SKM-1 treated with dmso at 0.1 percent for 144 hours (cell line): ENCODE measurements around the gene PREX1.
A peak's percentile ranks its signal among the peaks of the same experiment; 100 is the strongest.

Experiments used
- DNase-seq: peaks from one replicate; lab custom pipeline; 2025; ENCODE audit not compliant: unreplicated experiment; lab: John Stamatoyannopoulos, UW

Gene PREX1

DNA sequence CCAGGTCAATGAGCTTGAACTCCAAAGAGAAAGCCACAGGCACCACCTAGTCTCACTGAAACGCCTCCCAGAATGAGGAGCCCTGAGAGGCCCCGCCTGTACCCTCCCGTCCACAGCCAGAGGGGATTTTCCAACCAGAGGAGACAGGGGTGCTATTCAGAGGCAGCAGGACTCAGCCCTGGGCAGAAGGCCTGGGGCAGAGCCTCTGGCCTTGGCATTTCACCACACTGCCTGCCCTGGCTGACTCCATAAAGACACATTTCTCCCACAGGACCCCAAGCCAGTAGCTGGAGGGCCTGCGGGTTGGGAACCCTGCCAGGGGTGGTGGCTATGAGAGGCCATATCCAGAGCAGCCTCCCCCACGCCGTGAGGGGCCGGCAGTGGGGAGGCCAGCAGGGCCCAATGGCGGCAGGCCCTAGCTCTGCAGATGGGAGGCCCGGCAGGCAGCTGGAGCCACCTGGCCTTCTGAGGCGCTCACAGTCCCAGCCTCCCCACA lies 159.3 kb downstream of the PREX1 start:
- no peak for DNase-seq

DNA sequence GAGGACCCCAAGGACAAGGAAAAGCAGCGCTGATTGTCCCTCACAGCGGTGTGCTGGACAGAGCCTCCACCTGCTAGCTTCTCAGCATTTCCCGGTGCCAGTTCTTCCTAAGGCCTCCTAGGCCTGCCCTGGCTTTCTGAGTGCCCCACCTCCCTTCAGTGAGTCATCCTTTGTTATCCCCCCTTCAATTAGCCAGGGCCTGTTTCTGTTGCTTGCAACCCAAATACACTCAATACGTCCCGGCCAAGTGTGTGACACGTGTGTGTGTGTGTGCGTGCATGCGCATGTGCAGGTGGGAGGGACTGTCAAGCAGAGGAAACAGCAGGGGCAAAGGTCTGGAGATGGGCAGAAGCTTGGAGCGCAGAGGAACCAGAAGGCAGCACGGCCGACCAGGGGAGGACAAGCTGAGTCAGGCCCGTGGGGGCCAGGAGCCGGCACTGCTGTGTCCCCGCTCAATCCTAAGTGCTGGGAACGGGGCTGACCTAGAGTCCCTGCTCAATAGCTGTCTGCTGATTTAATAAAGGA lies 159.8 kb downstream of the PREX1 start:
- no peak for DNase-seq

- no peak for DNase-seq
These were observed 160.3 kb downstream of the PREX1 start for GRCh38 chr20:48667481-48667880.

DNA sequence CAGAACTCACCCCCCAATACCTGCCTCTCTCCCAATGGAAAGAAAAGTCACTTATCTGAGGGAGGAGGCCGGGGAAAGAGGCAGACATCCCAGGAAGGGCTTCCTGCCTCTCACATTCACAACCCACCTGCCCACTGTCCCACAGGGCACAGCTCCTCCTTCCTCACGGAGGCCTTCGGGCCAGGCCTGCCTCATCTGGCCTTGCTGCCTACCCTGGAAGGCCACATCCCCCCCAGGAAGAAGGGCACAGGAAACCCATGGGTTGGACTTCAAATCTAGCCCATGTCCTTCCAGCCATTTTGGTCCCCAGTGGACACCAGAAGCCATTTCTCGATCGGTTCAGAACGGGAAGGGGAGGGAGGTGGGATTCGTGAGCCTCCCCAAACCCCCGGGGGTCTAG lies 162.0 kb downstream of the PREX1 start:
- DNase-seq, result no peak

- DNase-seq, result no peak
These were observed 165.1 kb downstream of the PREX1 start for GRCh38 chr20:48662711-48663110.

- no peak for DNase-seq
These were observed 166.0 kb downstream of the PREX1 start for GRCh38 chr20:48661575-48662455.

- no peak for DNase-seq
These were observed 167.0 kb downstream of the PREX1 start for GRCh38 chr20:48660788-48661187.

GRCh38 chr20:48659858-48660257 lies 167.9 kb downstream of the PREX1 start:
- no peak for DNase-seq

DNA sequence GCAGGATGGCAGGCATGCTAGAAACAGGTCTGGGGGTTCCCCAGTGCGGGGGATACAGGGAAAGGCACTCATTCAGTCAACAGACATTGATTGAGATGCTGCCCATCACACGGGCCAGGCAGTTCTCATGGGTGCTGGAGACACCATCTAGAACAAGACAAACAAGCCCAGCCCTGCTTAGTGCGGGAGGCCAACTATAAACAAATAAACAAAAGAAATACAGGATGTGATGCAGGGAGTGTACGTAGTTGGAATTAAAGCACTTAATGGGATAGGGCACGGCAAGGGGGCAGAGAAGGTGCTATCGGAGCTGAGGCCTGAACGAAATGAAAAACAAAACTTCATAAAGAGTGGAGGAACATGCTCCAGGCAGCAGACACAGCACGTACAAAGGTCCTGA lies 169.3 kb downstream of the PREX1 start:
- no peak for DNase-seq

DNA sequence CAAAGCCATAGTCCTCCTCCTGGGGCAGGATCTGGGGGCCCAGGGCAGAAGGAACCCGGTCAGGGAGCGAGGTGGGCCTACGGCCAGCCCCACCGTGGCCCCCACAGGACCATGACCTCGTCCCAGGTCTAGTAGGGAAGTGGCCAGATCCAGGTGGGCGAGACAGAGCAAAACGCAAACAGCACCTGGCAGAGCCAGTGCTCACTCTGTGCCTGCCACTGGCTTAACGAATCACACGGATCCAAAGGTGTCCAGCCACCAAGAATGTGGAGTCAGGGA lies 169.7 kb downstream of the PREX1 start:
- DNase-seq, result no peak

GRCh38 chr20:48657426-48658197 lies 170.2 kb downstream of the PREX1 start:
- DNase-seq, result peak; percentile 75

DNA sequence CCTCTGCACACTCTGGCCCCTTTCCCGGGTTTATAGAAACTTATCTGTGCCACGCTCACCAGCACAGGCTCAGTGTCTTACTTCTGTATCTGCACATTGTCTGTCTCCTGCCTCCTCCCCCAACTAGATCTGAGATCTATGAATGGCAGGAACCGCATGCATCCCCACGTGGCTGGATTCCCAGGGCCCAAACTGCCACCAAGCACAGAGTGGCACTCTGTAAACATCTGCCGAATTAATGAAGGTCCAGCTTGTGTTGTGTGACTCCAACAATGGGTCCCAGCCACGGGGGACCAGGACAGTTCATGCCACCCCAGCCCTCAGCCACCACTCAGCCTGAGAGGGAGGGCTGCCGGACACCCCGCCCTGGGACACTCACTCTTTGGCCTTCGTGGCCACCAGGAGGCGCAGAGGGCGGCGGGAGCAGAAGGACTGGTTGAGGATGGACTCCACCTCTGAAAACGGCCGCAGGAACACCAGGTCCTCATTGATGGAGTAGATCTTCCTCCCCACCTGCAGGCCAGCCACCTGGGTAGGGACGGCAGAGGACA lies 171.1 kb downstream of the PREX1 start:
- no peak for DNase-seq

- DNase-seq, result no peak
These were observed 171.7 kb downstream of the PREX1 start for GRCh38 chr20:48656137-48656536.

GRCh38 chr20:48653706-48654051 lies 174.1 kb downstream of the PREX1 start:
- DNase-seq, result no peak

GRCh38 chr20:48652961-48653705 lies 174.7 kb downstream of the PREX1 start:
- DNase-seq, result no peak

- DNase-seq, result no peak
These were observed 175.8 kb downstream of the PREX1 start for GRCh38 chr20:48651960-48652359.

- DNase-seq, result no peak
These were observed 176.5 kb downstream of the PREX1 start for GRCh38 chr20:48651271-48651670.

DNA sequence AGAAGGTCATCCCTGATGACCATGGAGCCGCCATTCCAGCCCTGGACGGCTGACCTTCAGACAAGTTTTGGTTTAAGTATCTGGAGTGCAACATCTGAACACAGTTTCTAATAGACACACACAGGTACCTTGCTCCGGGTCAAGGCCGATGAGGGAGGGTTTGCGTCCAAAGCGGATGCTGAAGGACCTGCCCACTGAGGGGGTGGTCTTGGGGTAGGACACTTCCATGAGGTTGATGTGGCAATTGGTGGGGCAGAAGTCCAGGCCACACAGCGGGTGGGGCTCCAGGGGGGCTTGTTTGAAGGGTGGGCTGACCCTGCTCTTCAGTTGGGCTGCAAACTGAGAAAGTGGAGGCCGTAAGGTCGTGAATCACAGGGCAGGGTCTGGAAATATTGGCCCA lies 177.9 kb downstream of the PREX1 start:
- DNase-seq, result no peak

DNA sequence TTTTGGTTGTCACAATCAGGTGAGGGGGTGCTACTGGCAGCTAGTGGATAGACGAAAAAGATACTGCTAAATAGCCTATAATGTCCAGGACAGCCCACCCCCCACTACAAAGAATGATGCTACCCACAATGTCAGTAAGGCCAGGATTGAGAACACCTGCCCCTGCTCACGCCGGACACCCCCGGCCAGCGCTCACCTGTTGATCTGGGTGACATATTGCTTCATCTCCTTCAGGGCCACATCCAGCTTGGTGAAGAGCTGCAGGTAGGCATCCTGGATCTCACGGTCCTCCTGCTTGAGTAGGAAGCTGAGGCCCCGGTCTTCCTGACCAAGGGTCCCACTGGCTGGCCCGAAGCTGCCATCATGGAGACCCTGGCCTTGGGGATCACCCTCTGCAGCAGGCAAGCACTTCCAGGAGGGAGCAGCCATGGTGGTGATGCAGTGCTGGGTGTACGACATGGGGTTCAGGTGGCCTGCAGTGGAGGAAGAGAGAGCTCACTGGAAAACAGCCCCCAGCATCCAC lies 178.6 kb downstream of the PREX1 start:
- DNase-seq, result no peak

DNA sequence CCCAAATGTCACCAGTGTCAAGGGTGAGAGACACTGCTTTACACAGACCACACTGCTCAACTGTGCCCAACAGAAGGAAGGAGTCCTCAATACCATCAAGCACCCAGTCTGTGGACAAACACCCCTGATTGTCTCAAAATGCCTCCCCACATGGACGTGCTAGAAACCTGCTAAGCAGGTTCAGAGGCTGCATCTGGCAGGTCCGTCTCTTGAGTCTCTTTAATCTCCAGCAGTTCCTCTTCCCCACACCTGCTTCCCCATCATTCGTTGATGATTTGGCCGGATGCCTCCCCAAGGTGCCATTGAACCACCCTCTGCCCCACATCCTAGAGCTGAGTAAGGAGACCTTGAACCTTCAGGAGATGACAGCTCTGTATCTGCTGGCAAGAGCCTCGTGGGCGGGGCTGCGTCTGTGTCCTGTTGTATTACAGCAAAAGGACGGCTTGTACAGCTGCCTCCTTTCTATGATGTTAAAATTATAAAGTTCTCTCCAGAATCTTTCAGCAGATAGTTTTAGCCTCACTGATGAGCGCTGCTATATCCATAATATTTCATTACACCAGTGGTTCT lies 179.2 kb downstream of the PREX1 start:
- DNase-seq, result no peak

DNA sequence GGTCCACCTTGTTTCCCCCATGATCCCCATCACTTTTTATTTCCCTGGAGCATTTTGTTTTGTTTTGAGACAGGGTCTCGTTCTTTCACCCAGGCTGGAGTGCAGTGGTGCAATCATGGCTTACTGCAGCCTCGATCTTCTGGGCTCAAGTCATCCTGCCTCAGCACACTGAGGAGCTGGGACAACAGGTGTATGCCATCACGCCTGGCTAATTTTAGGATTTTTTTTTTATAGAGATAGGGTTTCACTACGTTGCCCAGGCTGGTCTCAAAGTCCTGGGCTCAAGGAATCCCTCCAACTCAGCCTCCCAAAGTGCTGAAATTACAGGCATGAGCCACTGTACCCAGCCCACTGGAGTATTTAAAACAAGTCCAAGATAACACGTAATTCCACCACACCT lies 179.9 kb downstream of the PREX1 start:
- no peak for DNase-seq
